Endometrial microvascular endothelial cells (primary cell): ENCODE data around the gene FRAS1. TPM values are rescaled to one million over a fixed set of nuclear protein-coding genes. Genes with fewer than 3 reads are reported as not detected.

Experiments used
- in situ Hi-C: cut with HindIII; loops from 2 replicates; pipeline ENCODE4 v1.10.0; 2017; ENCODE audit warnings: low sequenced_read_pairs, low pct_unique_long_range_greater_than_20kb; ENCODE audit errors: inconsistent ontology term
- total RNA-seq: library from RNA; depleted of rRNA; stranded (reverse); fragments of >200 nt; gene quantifications from one replicate; pipeline ENCODE4 v1.2.3, GENCODE V29; 2015; ENCODE audit errors: inconsistent ontology term

Gene FRAS1
- total RNA-seq, 1 donor from 2014 or later = 1.4 TPM

- in situ Hi-C loops = no loop called here
Observed at GRCh38 chr4:78562687-78563086, 505.6 kb downstream of the FRAS1 start.

DNA sequence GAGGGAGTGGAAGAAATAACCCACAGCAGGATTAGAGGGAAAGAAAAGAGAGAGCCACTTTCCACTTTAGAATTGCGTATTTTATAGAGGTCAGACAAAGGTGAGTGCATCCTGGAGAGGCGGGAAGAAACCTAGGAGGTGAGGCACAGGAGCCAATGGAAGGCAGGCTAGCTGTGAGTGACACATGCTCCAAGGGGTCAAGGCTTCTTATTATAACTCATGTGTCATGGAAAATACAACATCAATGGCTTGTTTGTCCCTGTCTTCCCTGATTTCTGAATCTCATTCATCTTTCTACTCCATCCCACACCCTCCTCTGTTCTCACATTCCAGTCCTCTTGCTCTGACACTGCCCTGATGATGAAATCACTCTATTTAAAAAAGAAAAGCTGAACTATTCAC lies 508.8 kb downstream of the FRAS1 start:
- in situ Hi-C loops = no loop called here

GRCh38 chr4:78566834-78567499 lies 509.8 kb downstream of the FRAS1 start:
- in situ Hi-C loops = no loop called here

DNA sequence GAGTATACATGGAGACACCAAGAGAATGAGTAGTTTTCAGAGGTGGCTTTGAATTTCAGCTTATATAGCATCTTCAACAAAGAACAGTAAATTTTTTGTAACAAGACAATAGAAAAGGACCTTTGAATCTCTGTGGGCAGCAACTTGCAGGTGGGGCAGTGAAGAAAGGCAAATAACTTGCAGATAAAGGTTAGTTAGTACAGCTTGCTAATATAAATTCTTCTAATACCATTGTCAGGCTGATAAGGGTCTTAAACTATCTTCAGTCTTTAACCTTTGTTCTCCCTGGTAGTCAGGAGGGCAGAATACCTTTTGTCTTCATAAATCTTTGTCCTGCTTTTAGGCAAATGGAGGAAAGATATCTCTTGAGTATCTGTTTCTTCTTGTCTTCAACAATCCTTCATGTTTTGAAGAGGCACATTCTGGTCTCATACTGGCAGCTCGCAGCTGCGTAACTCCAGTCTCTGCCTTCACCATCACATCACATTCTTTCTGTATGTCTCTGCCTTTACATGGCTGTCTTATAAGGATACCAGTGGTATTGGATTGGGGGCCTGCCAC lies 510.5 kb downstream of the FRAS1 start:
- in situ Hi-C loops = no loop called here

GRCh38 chr4:78568640-78569305 lies 511.6 kb downstream of the FRAS1 start:
- in situ Hi-C loops = no loop called here

DNA sequence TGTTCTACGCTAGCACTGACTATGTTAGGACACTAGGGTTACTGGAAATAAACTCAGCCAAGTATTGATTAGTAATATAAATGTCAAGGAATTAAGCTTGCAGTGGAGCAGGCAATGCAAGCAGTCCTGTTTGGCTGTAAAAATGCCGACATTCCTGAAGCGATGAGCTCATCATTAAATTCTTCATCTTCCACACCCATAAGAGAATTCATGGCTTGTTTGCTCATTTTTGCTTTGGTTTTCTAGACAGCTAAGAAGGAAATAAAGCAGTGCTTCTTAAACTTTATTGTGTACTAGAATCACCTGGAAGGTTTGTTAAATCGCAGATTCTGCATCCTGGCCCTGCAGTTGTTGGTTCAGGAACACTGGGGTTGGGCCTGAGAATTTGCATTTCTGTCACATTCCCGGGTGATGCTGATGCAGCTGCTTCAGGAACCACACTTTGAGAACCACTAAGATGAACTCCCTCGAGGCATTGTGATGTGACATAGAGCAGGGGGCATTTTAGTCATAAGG lies 512.2 kb downstream of the FRAS1 start:
- in situ Hi-C loops = no loop called here

GRCh38 chr4:78570117-78570516 lies 513.0 kb downstream of the FRAS1 start:
- in situ Hi-C loops = no loop called here

- in situ Hi-C loops = no loop called here
Observed at GRCh38 chr4:78571804-78572203, 514.7 kb downstream of the FRAS1 start.

DNA sequence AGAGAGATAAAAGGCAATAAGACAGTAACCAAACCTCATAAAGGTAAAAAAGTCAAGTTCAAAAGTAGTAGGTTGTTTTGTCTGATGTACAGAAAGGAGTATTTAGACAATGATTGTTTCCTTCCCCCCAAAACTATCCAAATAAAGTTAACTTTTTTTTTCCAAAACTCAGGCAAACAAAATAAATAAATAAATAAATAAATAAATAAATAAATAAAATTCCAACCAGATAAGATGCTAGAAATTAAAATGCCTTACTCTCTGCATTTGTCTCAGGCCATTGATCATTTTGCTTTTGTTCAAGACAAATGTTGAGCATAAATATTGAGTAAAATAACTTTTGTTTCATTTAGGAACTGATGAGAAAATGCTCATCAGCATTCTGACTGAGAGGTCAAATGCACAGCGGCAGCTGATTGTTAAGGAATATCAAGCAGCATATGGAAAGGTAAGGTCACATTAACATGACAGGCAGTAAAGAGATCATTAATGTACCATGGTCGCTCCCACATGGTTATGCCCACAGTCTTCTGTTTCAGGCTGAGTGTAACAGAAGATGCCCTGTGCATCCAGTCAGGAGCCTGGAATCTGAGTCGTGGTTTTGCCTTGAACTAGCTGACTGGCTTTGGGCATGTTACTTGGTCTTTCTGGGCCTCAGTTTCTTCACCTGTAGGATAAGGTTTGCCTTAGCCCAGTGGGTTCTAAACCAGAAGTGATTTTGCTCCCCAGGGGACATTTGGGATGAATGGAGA lies 521.7 kb downstream of the FRAS1 start:
- in situ Hi-C loops = no loop called here

DNA sequence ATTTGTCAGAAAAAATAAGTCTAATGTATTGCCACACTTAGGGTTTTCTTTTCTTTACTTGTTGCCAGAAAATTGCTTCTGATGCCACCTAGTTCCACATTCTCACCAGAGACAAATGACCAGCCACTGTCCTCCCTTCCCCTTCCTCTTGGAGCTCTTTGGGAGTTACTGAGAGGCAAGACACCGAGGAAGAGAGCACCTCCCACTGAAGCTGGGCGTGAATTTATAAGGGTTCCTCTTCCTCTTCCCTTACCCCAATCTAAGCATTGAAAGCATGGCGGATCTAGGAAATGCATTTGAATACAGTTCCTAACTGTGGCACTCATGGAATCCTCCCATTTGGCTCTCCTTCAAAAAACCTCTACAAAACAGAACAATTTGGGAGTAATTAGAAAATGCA lies 524.5 kb downstream of the FRAS1 start:
- in situ Hi-C loops = no loop called here

- in situ Hi-C loops = no loop called here
Observed at GRCh38 chr4:78584863-78585547, 527.9 kb downstream of the FRAS1 start.

- in situ Hi-C loops = no loop called here
Observed at GRCh38 chr4:78585633-78586032, 528.5 kb downstream of the FRAS1 start.

DNA sequence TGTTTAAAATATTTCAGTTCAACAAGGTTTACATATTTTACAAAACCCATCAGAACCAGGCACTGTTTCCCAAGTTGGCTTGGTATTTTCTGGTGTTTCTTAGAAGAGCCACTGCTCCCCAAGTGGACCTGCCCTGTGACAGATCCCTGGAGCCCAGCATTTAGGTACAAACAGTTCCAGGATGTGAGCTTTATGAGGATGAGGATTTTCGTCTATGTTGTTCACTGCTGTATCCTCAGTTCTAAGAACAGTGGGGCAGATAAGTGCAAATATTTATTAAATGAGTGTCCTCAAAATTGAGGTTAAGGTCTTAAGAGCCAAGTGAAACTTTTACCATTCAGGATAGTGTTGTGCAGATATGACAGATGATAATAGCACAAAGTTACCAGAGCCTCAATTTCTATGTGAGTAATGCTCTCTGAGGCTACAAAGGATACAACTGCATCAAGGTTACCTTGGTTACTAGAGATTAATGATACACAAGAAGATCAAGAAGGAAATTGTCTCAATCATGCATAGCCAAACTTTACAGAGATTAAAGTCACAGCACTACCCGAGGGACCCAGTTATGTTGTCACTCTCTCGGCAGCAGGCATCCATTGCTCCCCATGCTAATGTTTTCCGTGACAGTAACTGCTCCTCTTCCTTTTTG lies 531.9 kb downstream of the FRAS1 start:
- in situ Hi-C loops = no loop called here

GRCh38 chr4:78591404-78591803 lies 534.3 kb downstream of the FRAS1 start:
- in situ Hi-C loops = no loop called here

- in situ Hi-C loops = no loop called here
Observed at GRCh38 chr4:78592088-78592783, 535.1 kb downstream of the FRAS1 start.
